ENCODE results near the gene ATP5PD.
"Not testable (repeated sequence)": the region's sequence is repeated elsewhere in the genome, so short reads cannot be mapped to it uniquely, and the experiment has no call there.

ATP5PD gene

GRCh38 chr17:75077496-75078283 lies 30.9 kb upstream of the ATP5PD start:
- DNase-seq (ENCODE audit: low read depth in 2 of 2) = peak in 1 of 2 donors; percentile 29

- no peak for DNase-seq (ENCODE audit: low read depth in 2 of 2)
These were observed 30.3 kb upstream of the ATP5PD start for GRCh38 chr17:75077072-75077495.

GRCh38 chr17:75075597-75076336 lies 29.0 kb upstream of the ATP5PD start:
- DNase-seq (ENCODE audit: low read depth in 2 of 2) = no peak

- no peak for DNase-seq (ENCODE audit: low read depth in 2 of 2)
These were observed 27.8 kb upstream of the ATP5PD start for GRCh38 chr17:75074532-75074931.

- no peak for DNase-seq (ENCODE audit: low read depth in 2 of 2)
These were observed 26.9 kb upstream of the ATP5PD start for GRCh38 chr17:75073618-75074047.

- DNase-seq (ENCODE audit: low read depth in 2 of 2) = not testable (repeated sequence)
These were observed 26.1 kb upstream of the ATP5PD start for GRCh38 chr17:75072909-75073308.

- DNase-seq (ENCODE audit: low read depth in 2 of 2) = not testable (repeated sequence)
These were observed 24.9 kb upstream of the ATP5PD start for GRCh38 chr17:75071478-75072271.

- no peak for DNase-seq (ENCODE audit: low read depth in 2 of 2)
These were observed 23.0 kb upstream of the ATP5PD start for GRCh38 chr17:75069783-75070182.

- no peak for DNase-seq (ENCODE audit: low read depth in 2 of 2)
These were observed 22.0 kb upstream of the ATP5PD start for GRCh38 chr17:75068750-75069149.

GRCh38 chr17:75067856-75068255 lies 21.1 kb upstream of the ATP5PD start:
- DNase-seq (ENCODE audit: low read depth in 2 of 2) = no peak

- no peak for DNase-seq (ENCODE audit: low read depth in 2 of 2)
These were observed 18.9 kb upstream of the ATP5PD start for GRCh38 chr17:75065562-75066151.

- DNase-seq (ENCODE audit: low read depth in 2 of 2) = no peak
These were observed 18.2 kb upstream of the ATP5PD start for GRCh38 chr17:75064867-75065561.

GRCh38 chr17:75064460-75064859 lies 17.7 kb upstream of the ATP5PD start:
- no peak for DNase-seq (ENCODE audit: low read depth in 2 of 2)

- no peak for DNase-seq (ENCODE audit: low read depth in 2 of 2)
These were observed 17.3 kb upstream of the ATP5PD start for GRCh38 chr17:75064040-75064439.

- no peak for DNase-seq (ENCODE audit: low read depth in 2 of 2)
These were observed 16.9 kb upstream of the ATP5PD start for GRCh38 chr17:75063626-75064025.

GRCh38 chr17:75063201-75063600 lies 16.4 kb upstream of the ATP5PD start:
- DNase-seq (ENCODE audit: low read depth in 2 of 2) = no peak

GRCh38 chr17:75061618-75062017 lies 14.8 kb upstream of the ATP5PD start:
- no peak for DNase-seq (ENCODE audit: low read depth in 2 of 2)

- no peak for DNase-seq (ENCODE audit: low read depth in 2 of 2)
These were observed 14.3 kb upstream of the ATP5PD start for GRCh38 chr17:75061055-75061438.

GRCh38 chr17:75060434-75061054 lies 13.8 kb upstream of the ATP5PD start:
- no peak for DNase-seq (ENCODE audit: low read depth in 2 of 2)
